HL-60/S4 (cell line): Measurements from ENCODE around the gene AIG1.
"Not testable (repeated sequence)": the region's sequence is repeated elsewhere in the genome, so short reads cannot be mapped to it uniquely, and the experiment has no call there.

ENCODE experiments used
- in situ Hi-C: fragments of 300-500 bp; cut with MboI; formaldehyde crosslinking; loops from 2 replicates; pipeline ENCODE4 v1.14.3; 2022; ENCODE audit warnings: low sequenced_read_pairs

The AIG1 gene

GRCh38 chr6:143060806-143061596, at the start of gene AIG1:
AIG1 (plus strand) TSS chr6:143060889; CDS start chr6:143060926, 37 bp downstream.
- in situ Hi-C loops = no loop called here

- in situ Hi-C loops = no loop called here
These were observed 45.9 kb upstream of the AIG1 start for GRCh38 chr6:143014764-143015163.

GRCh38 chr6:143015300-143015706, 45.4 kb upstream of the AIG1 start:
- in situ Hi-C loops = no loop called here

GRCh38 chr6:143018955-143019354, 41.7 kb upstream of the AIG1 start:
- in situ Hi-C loops = no loop called here

GRCh38 chr6:143020862-143021261, 39.8 kb upstream of the AIG1 start:
- in situ Hi-C loops = not testable (repeated sequence)

- in situ Hi-C loops = no loop called here
These were observed 39.1 kb upstream of the AIG1 start for GRCh38 chr6:143021543-143021942.

GRCh38 chr6:143022587-143022986, 38.1 kb upstream of the AIG1 start:
- in situ Hi-C loops = no loop called here

- in situ Hi-C loops = no loop called here
These were observed 37.0 kb upstream of the AIG1 start for GRCh38 chr6:143023695-143024094.

- in situ Hi-C loops = no loop called here
These were observed 35.7 kb upstream of the AIG1 start for GRCh38 chr6:143024977-143025376.

GRCh38 chr6:143026696-143027449, 33.8 kb upstream of the AIG1 start:
- in situ Hi-C loops = no loop called here

- in situ Hi-C loops = loop anchor here (5.0 kb wide), 1 partner anchor 353 kb away; no protein-coding TSS in a partner anchor
These were observed 25.9 kb upstream of the AIG1 start for GRCh38 chr6:143034689-143035334.

GRCh38 chr6:143037470-143037869, 23.2 kb upstream of the AIG1 start:
- in situ Hi-C loops = no loop called here

- in situ Hi-C loops = no loop called here
These were observed 21.9 kb upstream of the AIG1 start for GRCh38 chr6:143038833-143039232.

GRCh38 chr6:143039548-143039947, 21.1 kb upstream of the AIG1 start:
- in situ Hi-C loops = no loop called here

- in situ Hi-C loops = no loop called here
These were observed 20.7 kb upstream of the AIG1 start for GRCh38 chr6:143040018-143040417.

- in situ Hi-C loops = not testable (repeated sequence)
These were observed 16.3 kb upstream of the AIG1 start for GRCh38 chr6:143044345-143044744.

- in situ Hi-C loops = no loop called here
These were observed 11.1 kb upstream of the AIG1 start for GRCh38 chr6:143049611-143050010.

GRCh38 chr6:143050509-143050908, 10.2 kb upstream of the AIG1 start:
- in situ Hi-C loops = no loop called here

GRCh38 chr6:143052282-143052681, 8.4 kb upstream of the AIG1 start:
- in situ Hi-C loops = no loop called here

- in situ Hi-C loops = no loop called here
These were observed 6.8 kb upstream of the AIG1 start for GRCh38 chr6:143053856-143054255.

- in situ Hi-C loops = no loop called here
These were observed 6.4 kb upstream of the AIG1 start for GRCh38 chr6:143054329-143054728.

GRCh38 chr6:143055213-143055612, 5.5 kb upstream of the AIG1 start:
- in situ Hi-C loops = no loop called here
